Right lobe of liver (tissue), 4 donors: Measurements from ENCODE around the gene TMEM204.

ENCODE experiments used
- CTCF ChIP-seq, 4 donors: fragments of 200-600 bp in 3 of 4; fragments of 450-650 bp in 1 of 4; IDR thresholded peaks; one replicate each; pipeline versions ENCODE4 v1.5.1 to v1.8.0; 2016 to 2022; ENCODE audit warnings: antibody characterized with exemption in 4 of 4, mild to moderate bottlenecking in 2 of 4
- POLR2A ChIP-seq: fragments of 450-650 bp; IDR thresholded peaks from one replicate; pipeline ENCODE4 v1.6.1; 2017; ENCODE audit warnings: antibody characterized with exemption, mild to moderate bottlenecking
- donor health status: DM: no; HTN: no; CAD: no.
- donor health status: DM: no; HTN: no; CAD: no.
- donor health status: DM: no; HTN: yes; CAD: no.

DNA sequence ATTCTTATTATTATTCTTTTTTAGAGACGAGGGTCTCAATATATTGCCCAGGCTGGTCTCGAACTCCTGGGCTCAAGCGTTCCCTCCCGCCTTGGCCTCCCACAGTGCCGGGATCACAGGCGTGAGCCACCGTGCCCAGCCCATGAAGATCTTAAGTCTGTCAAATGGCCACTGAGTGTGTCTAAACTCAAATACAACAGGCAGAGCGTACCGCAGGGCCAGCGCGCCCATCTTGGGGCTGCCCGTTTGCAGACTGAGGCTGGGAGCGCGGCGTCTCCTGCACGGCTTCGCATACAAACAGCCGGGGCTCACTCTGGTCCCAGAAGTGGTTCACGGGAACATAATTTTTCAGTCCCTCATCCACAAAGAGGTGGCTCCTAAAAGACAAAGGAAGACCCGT, 30.3 kb downstream of the TMEM204 start:
- no peak for TF ChIP-seq CTCF (IDR thresholded peaks at IDR 0.05)
- TF ChIP-seq POLR2A: no peak
